H1 (cell line): ENCODE measurements around the gene C20orf173. TPM values are rescaled to one million over a fixed set of nuclear protein-coding genes. Genes with fewer than 3 reads are reported as not detected.

Source experiments
- BRCA1 ChIP-seq: IDR thresholded peaks from 2 replicates; pipeline ENCODE4 v1.6.1; 2012; ENCODE audit warnings: low read depth, low read length, improper control_type of control experiment
- CBX5 ChIP-seq: fragments of 300-800, 300-1000 bp; sonication (generic); IDR thresholded peaks from 2 replicates; pipeline ENCODE4 v1.7.1; 2016; ENCODE audit warnings: antibody characterized with exemption, low read length, low read depth
- CBX8 ChIP-seq: fragments of 300-800, 300-1000 bp; sonication (generic); IDR thresholded peaks from 2 replicates; pipeline ENCODE4 v1.7.1; 2016; ENCODE audit warnings: low read depth, low read length, borderline replicate concordance
- CEBPB ChIP-seq: IDR thresholded peaks from 2 replicates; pipeline ENCODE4 v1.6.1; 2012; ENCODE audit warnings: low read depth, low read length
- CHD1 ChIP-seq: IDR thresholded peaks from 2 replicates; pipeline ENCODE4 v1.6.1; 2012; ENCODE audit warnings: low read depth, low read length, improper control_type of control experiment
- CHD2 ChIP-seq: IDR thresholded peaks from 2 replicates; pipeline ENCODE4 v1.6.1; 2012; ENCODE audit warnings: low read length, improper control_type of control experiment
- CREB1 ChIP-seq: IDR thresholded peaks from 2 replicates; pipeline ENCODE4 v1.6.1; 2012; ENCODE audit warnings: inconsistent platforms
- EP300 ChIP-seq, 2 experiments: IDR thresholded peaks; 1 replicate in 1 of 2; 2 replicates in 1 of 2; pipeline ENCODE4 v1.6.1; 2011 to 2012; ENCODE audit warnings: low read depth in 2 of 2, low read length in 2 of 2, mild to moderate bottlenecking in 2 of 2, borderline replicate concordance in 1 of 2, inconsistent platforms in 1 of 2, moderate library complexity in 1 of 2
- EZH2 ChIP-seq: fragments of 200-600 bp; sonication (generic); IDR thresholded peaks from 2 replicates; pipeline ENCODE4 v1.7.1; 2012; ENCODE audit warnings: low read depth, mild to moderate bottlenecking, moderate library complexity, low read length, inconsistent platforms; ENCODE audit not compliant: severe bottlenecking
- NRF1 ChIP-seq: IDR thresholded peaks from 2 replicates; pipeline ENCODE4 v1.6.1; 2011; ENCODE audit warnings: mild to moderate bottlenecking, low read depth, low read length, improper control_type of control experiment
- POLR2AphosphoS5 ChIP-seq: IDR thresholded peaks from 2 replicates; pipeline ENCODE4 v1.6.1; 2011; ENCODE audit warnings: low read depth, low read length
- POU5F1 ChIP-seq: IDR thresholded peaks from 2 replicates; pipeline ENCODE4 v1.6.1; 2011; ENCODE audit warnings: low read depth, mild to moderate bottlenecking, low read length, moderate library complexity
- RFX5 ChIP-seq: IDR thresholded peaks from 2 replicates; pipeline ENCODE4 v1.6.1; 2011; ENCODE audit warnings: low read depth, low read length, improper control_type of control experiment, borderline replicate concordance
- RNF2 ChIP-seq: fragments of 200-900, 300-1000 bp; sonication (generic); IDR thresholded peaks from 2 replicates; pipeline ENCODE4 v1.7.1; 2016; ENCODE audit warnings: borderline replicate concordance, low read depth, mild to moderate bottlenecking, antibody characterized with exemption, low read length; ENCODE audit not compliant: poor library complexity, severe bottlenecking; ENCODE audit errors: missing control alignments
- RXRA ChIP-seq: IDR thresholded peaks from 2 replicates; pipeline ENCODE4 v1.6.1; 2011; ENCODE audit warnings: low read depth, mild to moderate bottlenecking, low read length, moderate library complexity; ENCODE audit not compliant: insufficient read depth
- SIN3A ChIP-seq, 2 experiments: IDR thresholded peaks in 1 of 2; conservative IDR thresholded peaks in 1 of 2; 2 replicates each; pipeline ENCODE4 v1.6.1; 2011 to 2012; ENCODE audit warnings: low read length in 2 of 2, improper control_type of control experiment in 1 of 2, low read depth in 1 of 2, mild to moderate bottlenecking in 1 of 2
- SIX5 ChIP-seq: IDR thresholded peaks from 2 replicates; pipeline ENCODE4 v1.6.1; 2011; ENCODE audit warnings: mild to moderate bottlenecking, low read depth, low read length
- SP2 ChIP-seq: IDR thresholded peaks from 2 replicates; pipeline ENCODE4 v1.6.1; 2012; ENCODE audit warnings: mild to moderate bottlenecking, low read length, inconsistent platforms
- SP4 ChIP-seq: IDR thresholded peaks from 2 replicates; pipeline ENCODE4 v1.6.1; 2012; ENCODE audit warnings: low read length, inconsistent platforms
- SRF ChIP-seq: IDR thresholded peaks from 2 replicates; pipeline ENCODE4 v1.6.1; 2011; ENCODE audit warnings: mild to moderate bottlenecking, low read depth, low read length, moderate library complexity
- TAF1 ChIP-seq: IDR thresholded peaks from 2 replicates; pipeline ENCODE4 v1.6.1; 2011; ENCODE audit warnings: mild to moderate bottlenecking, low read depth, low read length
- TCF12 ChIP-seq: IDR thresholded peaks from 2 replicates; pipeline ENCODE4 v1.6.1; 2011; ENCODE audit warnings: low read depth, mild to moderate bottlenecking, low read length
- polyA plus RNA-seq, 7 experiments: library from polyadenylated mRNA; depleted of rRNA in 3 of 7; stranded (reverse) in 5 of 7; unstranded in 2 of 7; fragments of >200 nt in 5 of 7; fragments of 200-250 nt in 2 of 7; gene quantifications; 1 replicate in 5 of 7; 2 replicates in 1 of 7; 4 replicates in 1 of 7; pipeline versions ENCODE4 v1.2.1 to v1.2.3, GENCODE V29; 2011 to 2013; ENCODE audit warnings: missing spikeins in 2 of 7, mixed read lengths in 2 of 7
- total RNA-seq: library from RNA; stranded (reverse); fragmentation: NEBNext Ultra II Directional; extraction: Animal tissue kit (Norgen Biotek cat#: 25700); gene quantifications from 2 replicates; pipeline ENCODE4 v1.2.1, GENCODE V29; 2021
- TF ChIP-seq, protein P1 (sequence below): IDR thresholded peaks from 2 replicates; pipeline ENCODE4 v1.6.1; 2012; ENCODE audit warnings: low read length, inconsistent platforms

The C20orf173 gene
- total and polyA plus RNA-seq, 2 of the 8 experiments (the other 6 are each of a cell fraction or from before 2014, with no cell fraction given) = not detected

DNA sequence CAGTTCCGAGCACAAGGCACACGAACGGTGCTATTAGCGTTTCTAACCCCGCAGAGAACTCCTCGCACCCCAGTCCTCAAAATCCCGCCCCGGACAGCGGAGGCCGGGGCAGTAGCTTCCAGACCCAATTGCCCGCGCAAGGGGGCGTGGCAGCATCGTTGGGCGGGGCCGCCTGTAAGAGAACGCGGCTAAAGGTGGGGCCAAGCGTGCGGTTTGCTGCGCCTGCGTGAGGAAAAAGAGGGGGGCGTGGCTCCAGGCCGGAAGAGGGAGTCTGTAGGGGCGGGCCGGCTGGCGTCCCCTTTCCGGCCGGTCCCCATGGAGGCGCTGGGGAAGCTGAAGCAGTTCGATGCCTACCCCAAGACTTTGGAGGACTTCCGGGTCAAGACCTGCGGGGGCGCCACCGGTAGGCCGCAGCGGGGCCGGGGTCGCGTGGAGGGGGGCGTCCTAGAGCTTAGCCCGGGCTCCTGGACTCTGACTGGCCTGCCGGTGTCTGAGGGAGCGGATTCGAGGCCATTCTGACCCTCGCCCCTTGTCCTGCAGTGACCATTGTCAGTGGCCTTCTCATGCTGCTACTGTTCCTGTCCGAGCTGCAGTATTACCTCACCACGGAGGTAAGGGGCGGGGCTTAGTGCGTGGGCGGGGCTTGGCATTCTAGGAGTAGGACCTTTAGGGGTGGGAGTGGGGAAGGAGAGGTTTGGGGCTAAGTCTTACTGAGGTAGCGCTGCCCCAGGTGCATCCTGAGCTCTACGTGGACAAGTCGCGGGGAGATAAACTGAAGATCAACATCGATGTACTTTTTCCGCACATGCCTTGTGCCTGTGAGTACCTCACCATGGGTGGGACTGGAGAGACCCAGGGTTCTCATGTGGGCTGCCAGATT lies 12.6 kb upstream of the C20orf173 start, which contains the start of gene ERGIC3 (continued):
- TF ChIP-seq TCF12 (no peak), CEBPB (peak; percentile 59), CREB1 (peak; percentile 17), RNF2 (no peak), CBX5 (no peak), SRF (no peak), RFX5 (no peak), SIN3A (conservative IDR thresholded peaks at IDR 0.05 in 1 of 2, IDR thresholded peaks at IDR 0.05 in 1 of 2; ENCODE audit: low read depth in 1 of 2, low read length in 2 of 2) (peak; percentile 43 to 90; a peak in 2 of 4 replicates), CHD1 (no peak), POU5F1 (no peak), BRCA1 (no peak), EZH2 (no peak), RXRA (no peak), POLR2AphosphoS5 (peak; percentile 95), EP300 (IDR thresholded peaks at IDR 0.05; ENCODE audit: borderline replicate concordance in 1 of 2, low read depth in 2 of 2, low read length in 2 of 2) (no peak), SP4 (peak; percentile 93), SP2 (no peak), TAF1 (peak; percentile 65; the same call in 1 of the 2 replicates), NRF1 (peak; percentile 94), CHD2 (0 out of 2 replicates have a peak, but pooled peaks have one; percentile 13), SIX5 (no peak), CBX8 (no peak)
- TF ChIP-seq, protein P1, sequence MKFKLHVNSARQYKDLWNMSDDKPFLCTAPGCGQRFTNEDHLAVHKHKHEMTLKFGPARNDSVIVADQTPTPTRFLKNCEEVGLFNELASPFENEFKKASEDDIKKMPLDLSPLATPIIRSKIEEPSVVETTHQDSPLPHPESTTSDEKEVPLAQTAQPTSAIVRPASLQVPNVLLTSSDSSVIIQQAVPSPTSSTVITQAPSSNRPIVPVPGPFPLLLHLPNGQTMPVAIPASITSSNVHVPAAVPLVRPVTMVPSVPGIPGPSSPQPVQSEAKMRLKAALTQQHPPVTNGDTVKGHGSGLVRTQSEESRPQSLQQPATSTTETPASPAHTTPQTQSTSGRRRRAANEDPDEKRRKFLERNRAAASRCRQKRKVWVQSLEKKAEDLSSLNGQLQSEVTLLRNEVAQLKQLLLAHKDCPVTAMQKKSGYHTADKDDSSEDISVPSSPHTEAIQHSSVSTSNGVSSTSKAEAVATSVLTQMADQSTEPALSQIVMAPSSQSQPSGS = peak; percentile 48; the same call in 1 of the 2 replicates
